HepG2 (cell line): ENCODE data around the gene KIF6. TPM values are rescaled to one million over a fixed set of nuclear protein-coding genes. Genes with fewer than 3 reads are reported as not detected.
"Not testable (repeated sequence)": the region's sequence is repeated elsewhere in the genome, so short reads cannot be mapped to it uniquely, and the experiment has no call there.

Experiments used
- ATAC-seq: fragments of 200-7000 bp; cut with Tn5 transposase; 3 replicates; pipeline ENCODE4 v1.9.1; 2020; ENCODE audit warnings: mild to moderate bottlenecking, moderate library complexity
- BruUV-seq: library from RNA; stranded (reverse); fragments of 400-500 nt; replicated peaks from 2 replicates; lab custom pipeline; 2021; lab: Mats Ljungman, UMichigan
- CTCF ChIA-PET: fragments of 300-600 bp; formaldehyde crosslinking; extraction: SDS; loops from one replicate; lab custom pipeline; 2021; ENCODE audit warnings: low total read pairs, inconsistent platforms, low intra/inter-chr PET ratio; lab: Yijun Ruan, JAX
- POLR2A ChIA-PET: fragments of 350-600 bp; sonication (Branson Sonifier 250); formaldehyde crosslinking; loops from one replicate; lab custom pipeline; 2020; ENCODE audit warnings: antibody characterized with exemption, inconsistent platforms; lab: Yijun Ruan, JAX
- DNase-seq: peaks from one replicate; pipeline ENCODE4 v3.0.0-alpha.2; 2015; ENCODE audit warnings: low spot score
- FAIRE-seq: peaks from 3 replicates; lab custom pipeline; 2011; peaks lifted over from hg19 to GRCh38; lab: Jason Lieb, UNC
- H2AFZ ChIP-seq: one replicate; pipeline ENCODE4 v1.6.1; 2011; ENCODE audit warnings: low read length, inconsistent platforms
- H3K27ac ChIP-seq: fragments of 300-600 bp; 3 replicates; pipeline ENCODE4 v1.8.0; 2011; ENCODE audit warnings: mixed run types, mild to moderate bottlenecking, mixed read lengths, low read length, inconsistent platforms; ENCODE audit not compliant: insufficient read depth; ENCODE audit errors: extremely low read length
- H3K27me3 ChIP-seq, 2 experiments: fragments of 200-600 bp in 1 of 2; 2 replicates in 1 of 2; 3 replicates in 1 of 2; pipeline versions ENCODE4 v1.6.0 to v1.8.0; 2011; ENCODE audit warnings: low read length in 2 of 2, mild to moderate bottlenecking in 2 of 2, moderate library complexity in 2 of 2, inconsistent platforms in 1 of 2; ENCODE audit not compliant: insufficient read depth in 2 of 2, control insufficient read depth in 1 of 2
- H3K36me3 ChIP-seq, 2 experiments: fragments of 200-600 bp in 1 of 2; replicated peaks in 1 of 2; 2 replicates in 1 of 2; 3 replicates in 1 of 2; pipeline versions ENCODE4 v1.5.1 to v1.8.0; 2011; ENCODE audit warnings: low read length in 2 of 2, inconsistent platforms in 1 of 2; ENCODE audit not compliant: insufficient read depth in 2 of 2, control insufficient read depth in 1 of 2
- H3K4me1 ChIP-seq: 2 replicates; pipeline ENCODE4 v1.5.1; 2012; ENCODE audit warnings: low read length, inconsistent platforms; ENCODE audit not compliant: insufficient read depth
- H3K4me2 ChIP-seq: 2 replicates; pipeline ENCODE4 v1.6.0; 2011; ENCODE audit warnings: low read depth, low read length, inconsistent platforms
- H3K4me3 ChIP-seq, 3 experiments: fragments of 200-600 bp in 1 of 3; sonication (generic), shearing (Covaris generic) in 1 of 3; replicated peaks in 1 of 3; 2 replicates each; pipeline ENCODE4 v1.5.1; 2011 to 2016; ENCODE audit warnings: low read length in 3 of 3, inconsistent platforms in 2 of 3, low read depth in 2 of 3, mild to moderate bottlenecking in 2 of 3, control low read depth in 1 of 3, mixed read lengths in 1 of 3; ENCODE audit not compliant: insufficient read depth in 1 of 3
- H3K79me2 ChIP-seq: one replicate; pipeline ENCODE4 v1.6.1; 2011; ENCODE audit warnings: low read length, inconsistent platforms; ENCODE audit not compliant: insufficient read depth
- H3K9ac ChIP-seq: 2 replicates; pipeline ENCODE4 v1.6.0; 2011; ENCODE audit warnings: mild to moderate bottlenecking, low read depth, low read length, inconsistent platforms; ENCODE audit not compliant: insufficient read depth
- H3K9me3 ChIP-seq: 2 replicates; pipeline ENCODE4 v1.5.1; 2012; ENCODE audit warnings: mild to moderate bottlenecking, low read length
- H4K20me1 ChIP-seq: 2 replicates; pipeline ENCODE4 v1.6.0; 2011; ENCODE audit warnings: inconsistent platforms, mild to moderate bottlenecking, low read length, moderate library complexity; ENCODE audit not compliant: insufficient read depth
- E2F1 ChIP-seq: sonication (generic); formaldehyde crosslinking; IDR thresholded peaks from 2 replicates; pipeline ENCODE4 v1.5.0; 2020; ENCODE audit warnings: missing genetic modification reagents
- FOXA3 ChIP-seq: IDR thresholded peaks from 2 replicates; pipeline ENCODE4 v1.6.1; 2016; ENCODE audit warnings: missing genetic modification reagents, missing compliant biosample characterization
- GPBP1L1 ChIP-seq: sonication (generic); formaldehyde crosslinking; IDR thresholded peaks from 2 replicates; pipeline ENCODE4 v1.5.0; 2020; ENCODE audit warnings: mild to moderate bottlenecking, missing genetic modification reagents
- KLF12 ChIP-seq: sonication (generic); formaldehyde crosslinking; IDR thresholded peaks from 2 replicates; pipeline ENCODE4 v1.4.0; 2020; ENCODE audit warnings: missing genetic modification reagents, borderline replicate concordance
- NR0B2 ChIP-seq: sonication (generic); formaldehyde crosslinking; IDR thresholded peaks from 2 replicates; pipeline ENCODE4 v1.4.0; 2020; ENCODE audit warnings: mild to moderate bottlenecking, missing genetic modification reagents
- REL ChIP-seq: sonication (generic); formaldehyde crosslinking; conservative IDR thresholded peaks from 2 replicates; pipeline ENCODE4 v1.8.0; 2022; ENCODE audit warnings: mild to moderate bottlenecking, missing genetic modification reagents, moderate library complexity
- RNF2 ChIP-seq: fragments of 450-650 bp; conservative IDR thresholded peaks from 2 replicates; pipeline ENCODE4 v1.6.1; 2016; ENCODE audit warnings: low read depth
- TERF1 ChIP-seq: sonication (generic); formaldehyde crosslinking; IDR thresholded peaks from 2 replicates; pipeline ENCODE4 v1.8.0; 2022; ENCODE audit warnings: mild to moderate bottlenecking, missing genetic modification reagents, moderate library complexity
- XRCC5 ChIP-seq: fragments of 200-400 bp; formaldehyde crosslinking; optimal IDR thresholded peaks from 2 replicates; pipeline ENCODE3; 2017; ENCODE audit warnings: mild to moderate bottlenecking, low read length
- ZNF34 ChIP-seq: sonication (generic); formaldehyde crosslinking; IDR thresholded peaks from 2 replicates; pipeline ENCODE4 v1.4.0; 2020; ENCODE audit warnings: mild to moderate bottlenecking, missing genetic modification reagents, borderline replicate concordance
- WGBS: methylation state at CpG from one replicate; pipeline ENCODE4 v1.1.6; 2017; ENCODE audit warnings: low lambda C conversion rate; 5-methylcytosine and 5-hydroxymethylcytosine counted together
- in situ Hi-C: cut with HindIII; loops from 2 replicates; pipeline ENCODE4 v1.10.0; 2017; ENCODE audit warnings: low pct_unique_long_range_greater_than_20kb; ENCODE audit not compliant: extremely low pct_ligation_motif_present
- intact Hi-C: fragments of 100-400 bp; cut with micrococcal nuclease; formaldehyde crosslinking; loops from one replicate; pipeline ENCODE4 v1.10.0; 2022; ENCODE audit not compliant: unreplicated experiment
- polyA plus RNA-seq, 8 experiments: library from polyadenylated mRNA; depleted of rRNA in 3 of 8; stranded (reverse) in 7 of 8; unstranded in 1 of 8; fragments of >200 nt; fragmentation: Illumina TruSeq in 4 of 8; extraction: Trizol in 4 of 8; gene quantifications; 2 replicates each; pipeline versions ENCODE4 v1.2.1 to v1.2.3, GENCODE V29; 2011 to 2016; ENCODE audit warnings: low read depth in 4 of 8, missing spikeins in 1 of 8, mixed read lengths in 1 of 8; ENCODE audit not compliant: insufficient read depth in 1 of 8
- total RNA-seq, 5 experiments: library from RNA; depleted of rRNA; stranded (reverse); fragments of >200 nt; fragmentation: Illumina TruSeq; extraction: Trizol; gene quantifications; 2 replicates each; pipeline ENCODE4 v1.2.3, GENCODE V29; 2016; ENCODE audit warnings: low read depth in 1 of 5

The KIF6 gene
- total and polyA plus RNA-seq, 2 of the 13 experiments (the other 11 are each of a cell fraction or from before 2014, with no cell fraction given) = 0.04 to 0.27 TPM

- CTCF ChIA-PET, H3K36me3 ChIP-seq, H3K27me3 ChIP-seq, FAIRE-seq, H2AFZ ChIP-seq, H3K9me3 ChIP-seq, in situ Hi-C loops, H3K4me1 ChIP-seq, ATAC-seq, intact Hi-C loops, POLR2A ChIA-PET, H3K79me2 ChIP-seq, H4K20me1 ChIP-seq, H3K4me2 ChIP-seq, H3K9ac ChIP-seq, DNase-seq, BruUV-seq, H3K4me3 ChIP-seq, H3K27ac ChIP-seq: not testable (repeated sequence)
- WGBS = 36% methylated on average over 10 of the region's 10 CpGs
Measured at GRCh38 chr6:39286596-39286995, 438.6 kb downstream of the KIF6 start.

- no TSS peak for BruUV-seq
- Histone ChIP-seq H3K27ac (no peak overlapping the region), H3K9ac (no peak overlapping the region), H3K79me2 (no peaks in the 10 kb centered on the region), H4K20me1 (no peaks in the 10 kb centered on the region)
- CTCF ChIA-PET = no interaction called here
- in situ Hi-C loops = no loop called here
- no peak for TF ChIP-seq NR0B2 (CRISPR knock-in tag)
- TF ChIP-seq E2F1 = no peak
- TF ChIP-seq RNF2 = no peak
- TF ChIP-seq TERF1 = no peak
- TF ChIP-seq GPBP1L1 (CRISPR knock-in tag) = no peak
- TF ChIP-seq ZNF34 (CRISPR knock-in tag) = no peak
- no peak for TF ChIP-seq REL
- no peak for TF ChIP-seq XRCC5
- TF ChIP-seq FOXA3 = no peak
- TF ChIP-seq KLF12 (CRISPR knock-in tag) = no peak
- TF ChIP-seq, all 625 proteins: peak for 0
- POLR2A ChIA-PET = no interaction called here
- ATAC-seq (no peak), FAIRE-seq (no peak), DNase-seq (no peak)
- intact Hi-C loops = no loop called here
- Histone ChIP-seq H2AFZ (no peak overlapping the region), H3K27me3 (peaks cover 0 to 5% of the 10 kb centered on the region in 2 experiments; a peak in 2 of 5 replicates), H3K4me1 (no peaks in the 10 kb centered on the region), H3K4me2 (no peak overlapping the region), H3K9me3 (no peaks in the 10 kb centered on the region), H3K4me3 (no peak overlapping the region), H3K36me3 (no peaks in the 10 kb centered on the region)
- 1% methylated on average over 2 of the region's 2 CpGs for WGBS
Measured at GRCh38 chr6:39282774-39283173, 442.4 kb downstream of the KIF6 start.
